Epithelial cell of proximal tubule (primary cell): ENCODE measurements around the gene LRRC72. TPM values are rescaled to one million over a fixed set of nuclear protein-coding genes. Genes with fewer than 3 reads are reported as not detected.
A peak's percentile ranks its signal among the peaks of the same experiment; 100 is the strongest.
"Not testable (repeated sequence)": the region's sequence is repeated elsewhere in the genome, so short reads cannot be mapped to it uniquely, and the experiment has no call there.

Source experiments
- DNase-seq: peaks from one replicate; pipeline ENCODE4 v3.0.0-alpha.2; 2011; ENCODE audit warnings: low read depth
- H3K4me3 ChIP-seq: 2 replicates; pipeline ENCODE4 v1.5.1; 2011; ENCODE audit warnings: low read depth, mild to moderate bottlenecking, low read length
- CTCF ChIP-seq: conservative IDR thresholded peaks from 2 replicates; pipeline ENCODE4 v1.5.1; 2012; ENCODE audit warnings: low read depth, mild to moderate bottlenecking, low read length
- total RNA-seq: library from RNA; depleted of rRNA; stranded (reverse); fragments of >200 nt; gene quantifications from 2 replicates; pipeline ENCODE4 v1.2.3, GENCODE V29; 2015

Gene LRRC72
- total RNA-seq, 1 donor from 2014 or later: not detected

- no peak for TF ChIP-seq CTCF
- no peak for DNase-seq
- H3K4me3 ChIP-seq: no peak overlapping the region
Observed at GRCh38 chr7:16493266-16493665, 33.4 kb upstream of the LRRC72 start.

GRCh38 chr7:16494551-16494950, 32.1 kb upstream of the LRRC72 start:
- no peak overlapping the region for H3K4me3 ChIP-seq
- no peak for DNase-seq
- no peak for TF ChIP-seq CTCF

- DNase-seq: no peak
- H3K4me3 ChIP-seq: no peak overlapping the region
- no peak for TF ChIP-seq CTCF
Observed at GRCh38 chr7:16494955-16495719, 31.5 kb upstream of the LRRC72 start.

- TF ChIP-seq CTCF: no peak
- H3K4me3 ChIP-seq: no peak overlapping the region
Observed at GRCh38 chr7:16498122-16498521, 28.5 kb upstream of the LRRC72 start.

GRCh38 chr7:16502303-16502702, 24.3 kb upstream of the LRRC72 start:
- DNase-seq: no peak
- peak overlapping the region; percentile 31 for H3K4me3 ChIP-seq
- no peak for TF ChIP-seq CTCF

More at GRCh38 chr7:16498122-16498521, 28.5 kb upstream of the LRRC72 start:
- no peak for DNase-seq

- no peak for TF ChIP-seq CTCF
- DNase-seq: no peak
- no peak overlapping the region for H3K4me3 ChIP-seq
Observed at GRCh38 chr7:16504019-16504418, 22.6 kb upstream of the LRRC72 start.

- not testable (repeated sequence) for H3K4me3 ChIP-seq, DNase-seq
Observed at GRCh38 chr7:16506422-16506821, 20.2 kb upstream of the LRRC72 start.
